ENCODE results near the gene ATP6V0E2.

ATP6V0E2 gene

DNA sequence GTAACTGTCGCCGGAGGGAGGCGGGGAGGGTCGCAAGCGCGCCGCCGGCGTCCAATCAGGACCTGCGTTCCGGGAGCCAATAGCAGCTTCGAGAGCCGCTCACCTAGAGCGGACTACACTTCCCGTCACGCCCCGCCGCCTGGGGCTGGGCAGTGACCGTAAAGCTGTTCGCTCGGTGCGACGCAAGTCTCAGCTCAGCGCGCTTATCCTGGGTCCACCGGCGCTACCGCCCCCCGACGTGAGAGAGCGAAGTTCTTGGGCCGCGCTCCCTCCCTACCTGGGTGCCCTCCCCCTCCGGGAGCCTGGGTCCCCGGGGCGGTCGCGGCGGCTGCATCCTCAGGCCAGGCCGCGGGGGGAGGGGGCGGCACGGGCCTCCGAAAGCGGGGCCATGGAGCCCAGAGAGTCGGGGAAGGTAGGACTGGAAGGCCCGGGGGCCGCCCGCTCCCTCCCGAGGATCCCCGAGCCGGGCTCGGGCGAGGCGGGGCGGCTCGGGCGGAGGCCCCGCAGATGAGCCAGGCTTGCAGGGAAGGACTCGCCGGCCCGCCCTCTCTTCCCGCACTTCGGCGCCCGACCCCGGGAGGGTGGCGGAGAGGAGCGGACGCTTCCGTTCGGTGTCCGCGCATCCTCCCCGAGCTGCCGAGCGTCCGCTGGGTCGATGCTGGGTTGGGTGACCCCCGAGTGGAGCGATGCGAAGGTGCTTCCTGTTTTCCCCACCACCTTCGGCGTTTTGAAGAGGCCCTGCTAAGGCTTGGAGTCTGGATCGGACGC, 35.4 kb upstream of the ATP6V0E2 start, which contains the start of gene ZNF862:
Gene ZNF862 (plus strand): TSS at position 152 of the 768 bp plus-strand sequence. CDS start 237 bp downstream, at position 389.
- peak; percentile 84 to 93 for DNase-seq (ENCODE audit: low read depth in 2 of 2, low spot score in 1 of 2)

DNA sequence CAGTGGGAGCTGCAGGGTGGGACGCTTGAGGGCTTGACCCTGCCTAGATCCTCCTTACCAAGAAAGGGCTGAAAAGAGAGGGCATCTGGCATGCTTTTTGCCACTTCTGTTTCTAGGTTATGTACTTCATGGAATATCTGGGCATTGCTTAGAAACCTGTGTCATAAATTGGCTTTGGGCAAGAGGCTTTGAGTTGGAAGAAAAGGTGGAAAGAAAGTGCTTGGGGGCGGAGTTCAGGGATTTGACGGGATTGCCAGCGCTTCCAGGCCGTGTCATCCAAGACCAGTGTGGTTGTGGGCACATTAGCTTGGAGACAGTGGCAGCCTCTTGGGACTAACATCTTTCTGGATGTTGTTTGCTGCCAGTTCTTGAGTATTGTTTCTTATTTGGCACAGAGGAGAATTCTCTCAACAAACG, 34.8 kb upstream of the ATP6V0E2 start:
- DNase-seq (ENCODE audit: low read depth in 2 of 2, low spot score in 1 of 2) = no peak

DNA sequence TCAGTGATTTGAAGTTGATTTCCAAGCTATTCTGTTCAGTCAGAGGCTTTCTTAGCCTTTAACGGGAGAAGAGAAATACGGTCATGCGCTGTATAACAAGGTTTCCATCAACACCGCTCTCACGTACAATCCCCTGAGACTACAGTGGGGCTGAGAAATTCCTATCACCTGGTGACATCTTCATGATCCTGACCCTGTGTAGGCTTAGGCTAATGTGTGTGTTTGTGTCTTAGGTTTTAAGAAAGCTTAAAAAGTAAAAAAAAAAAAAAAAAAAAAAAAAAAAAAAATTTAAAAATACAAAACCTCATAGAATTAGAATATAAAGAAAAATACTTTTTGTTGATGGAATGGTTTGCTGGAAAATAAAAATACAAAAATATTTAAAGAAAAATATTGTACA, 33.8 kb upstream of the ATP6V0E2 start:
- no peak for DNase-seq (ENCODE audit: low read depth in 2 of 2, low spot score in 1 of 2)

DNA sequence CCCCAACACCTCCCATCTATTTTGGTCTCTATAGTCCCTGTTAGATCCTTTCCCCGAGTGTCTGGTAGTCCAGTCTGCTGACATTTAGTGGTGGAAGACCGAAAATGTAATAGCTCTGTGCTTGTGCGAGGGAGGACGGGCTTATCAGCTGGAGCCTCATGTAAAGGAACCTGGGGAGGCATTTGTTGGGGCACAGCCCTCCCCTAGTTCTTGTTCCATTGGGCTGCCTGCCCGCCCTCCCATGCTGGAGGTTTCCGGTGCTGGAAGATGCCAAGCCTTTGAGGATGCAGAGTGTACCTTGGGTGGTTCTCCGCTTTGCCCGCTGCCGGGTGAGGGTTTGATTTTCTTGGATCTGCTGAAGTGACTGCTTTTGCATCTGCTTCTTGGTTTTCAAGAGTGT, 30.2 kb upstream of the ATP6V0E2 start:
- no peak for DNase-seq (ENCODE audit: low read depth in 2 of 2, low spot score in 1 of 2)

DNA sequence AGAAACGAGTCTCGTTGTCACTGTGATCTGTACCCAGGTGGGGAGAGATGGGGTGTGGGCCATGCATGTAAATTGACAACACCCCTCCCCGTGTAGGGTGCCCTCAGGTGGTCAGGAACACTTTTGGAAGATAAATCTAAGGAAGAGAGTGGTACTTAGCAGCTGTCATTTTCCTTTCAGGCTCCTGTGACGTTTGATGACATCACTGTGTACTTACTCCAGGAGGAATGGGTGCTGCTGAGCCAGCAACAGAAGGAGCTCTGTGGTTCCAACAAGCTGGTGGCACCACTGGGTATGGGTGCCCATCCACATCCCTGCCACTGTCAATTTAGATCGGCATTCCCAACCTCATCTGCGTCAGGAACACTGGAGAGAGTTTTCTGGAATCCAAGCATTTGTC, 29.3 kb upstream of the ATP6V0E2 start:
- no peak for DNase-seq (ENCODE audit: low read depth in 2 of 2, low spot score in 1 of 2)

DNA sequence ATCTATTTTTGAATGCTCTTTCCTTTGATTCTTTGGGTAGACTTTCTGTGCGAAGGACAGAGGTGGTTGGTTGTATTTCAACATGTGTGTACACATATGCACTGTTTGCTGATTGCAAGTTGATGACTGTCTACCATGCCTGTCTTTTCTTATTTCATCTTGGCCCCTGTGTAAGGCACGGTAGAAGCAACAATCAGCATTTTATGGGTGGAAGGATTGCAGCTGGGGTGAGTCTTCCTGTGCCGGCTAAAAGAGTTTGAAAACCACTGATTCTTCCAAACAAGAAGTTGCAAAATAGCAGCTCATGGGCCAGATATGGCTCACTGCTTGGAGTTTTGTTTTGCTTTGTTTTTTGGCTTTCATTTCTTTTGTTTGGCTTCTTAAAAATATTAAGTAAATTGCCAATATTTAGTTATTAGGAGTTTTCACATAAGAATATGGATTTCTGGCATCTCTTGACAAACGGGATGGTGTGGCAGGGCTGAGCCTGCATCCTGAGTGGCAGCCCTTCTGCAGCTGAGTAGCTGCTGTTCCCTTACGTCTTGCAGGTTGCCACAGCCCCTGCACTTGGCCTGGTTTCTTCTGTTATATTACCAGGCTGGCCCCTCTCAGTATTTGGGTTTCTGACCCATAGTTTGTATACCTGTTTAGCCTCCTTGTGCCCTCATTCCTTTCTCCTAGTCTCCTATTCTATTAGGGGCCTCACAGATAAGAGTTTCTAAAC, 28.4 kb upstream of the ATP6V0E2 start:
- DNase-seq (ENCODE audit: low read depth in 2 of 2, low spot score in 1 of 2) = no peak

DNA sequence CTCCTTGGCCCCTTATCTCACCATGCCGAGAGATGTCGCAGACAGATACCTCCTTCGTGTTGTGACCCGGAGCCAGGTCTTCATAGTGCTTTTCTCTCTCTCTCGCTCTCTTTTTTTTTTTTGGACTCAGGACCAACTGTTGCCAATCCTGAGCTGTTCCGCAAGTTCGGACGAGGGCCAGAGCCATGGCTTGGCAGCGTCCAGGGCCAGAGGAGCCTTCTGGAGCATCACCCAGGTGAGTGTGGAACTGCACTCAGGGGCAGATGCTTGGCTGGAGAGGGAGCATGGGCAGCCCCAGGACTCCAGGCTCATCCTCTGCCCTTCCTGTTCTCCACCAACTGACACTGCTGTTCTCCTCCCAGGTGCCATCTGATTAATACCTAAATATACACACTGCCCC, 27.7 kb upstream of the ATP6V0E2 start:
- DNase-seq (ENCODE audit: low read depth in 2 of 2, low spot score in 1 of 2) = no peak

DNA sequence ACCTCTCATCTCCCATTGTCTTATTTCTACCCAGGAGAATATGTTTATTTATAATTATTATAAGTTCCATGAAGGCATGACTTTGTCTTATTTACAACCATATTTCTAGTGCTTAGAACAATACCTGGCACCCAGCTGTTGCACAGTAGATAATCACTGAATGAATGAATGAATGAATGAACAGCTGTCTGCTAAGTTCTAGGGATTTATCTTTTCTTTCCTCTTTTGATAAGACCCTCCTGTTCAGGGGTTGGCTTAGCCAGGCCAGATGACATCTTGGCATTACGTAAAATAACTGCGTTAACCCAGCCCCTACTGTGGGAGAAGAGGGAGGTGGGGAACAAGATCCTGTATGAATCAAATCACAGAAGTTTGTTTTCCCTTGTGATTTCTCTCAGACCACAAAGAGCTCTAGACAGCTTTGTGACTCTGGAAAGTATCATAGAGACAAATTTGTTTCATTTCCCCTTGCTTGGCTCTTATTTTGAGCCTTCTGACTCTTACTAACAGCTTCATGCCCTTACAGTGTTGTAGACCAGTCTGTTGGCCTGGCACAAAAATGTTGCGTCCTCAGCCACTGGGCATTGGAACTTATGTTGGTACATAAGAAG, 27.2 kb upstream of the ATP6V0E2 start:
- no peak for DNase-seq (ENCODE audit: low read depth in 2 of 2, low spot score in 1 of 2)

DNA sequence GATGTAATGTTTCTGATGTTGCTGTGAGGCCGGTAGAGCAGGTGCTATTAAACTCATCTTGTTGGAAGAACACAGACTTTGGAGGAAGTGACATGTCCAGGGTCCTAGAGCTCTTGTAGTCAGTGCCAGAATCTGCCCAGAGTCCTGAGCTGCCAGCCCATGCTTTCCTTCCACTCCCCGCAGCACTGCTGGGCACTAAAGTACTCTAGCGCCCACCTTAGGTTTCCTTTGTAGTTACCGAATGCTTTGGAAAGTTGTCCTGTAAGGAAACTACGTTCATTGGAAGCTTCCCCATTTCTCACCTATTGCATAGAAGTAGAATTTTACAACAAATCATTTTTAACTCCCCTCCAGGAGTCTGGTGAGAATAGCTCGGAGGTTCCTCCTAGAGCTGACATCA, 24.6 kb upstream of the ATP6V0E2 start:
- DNase-seq (ENCODE audit: low read depth in 2 of 2, low spot score in 1 of 2) = no peak

DNA sequence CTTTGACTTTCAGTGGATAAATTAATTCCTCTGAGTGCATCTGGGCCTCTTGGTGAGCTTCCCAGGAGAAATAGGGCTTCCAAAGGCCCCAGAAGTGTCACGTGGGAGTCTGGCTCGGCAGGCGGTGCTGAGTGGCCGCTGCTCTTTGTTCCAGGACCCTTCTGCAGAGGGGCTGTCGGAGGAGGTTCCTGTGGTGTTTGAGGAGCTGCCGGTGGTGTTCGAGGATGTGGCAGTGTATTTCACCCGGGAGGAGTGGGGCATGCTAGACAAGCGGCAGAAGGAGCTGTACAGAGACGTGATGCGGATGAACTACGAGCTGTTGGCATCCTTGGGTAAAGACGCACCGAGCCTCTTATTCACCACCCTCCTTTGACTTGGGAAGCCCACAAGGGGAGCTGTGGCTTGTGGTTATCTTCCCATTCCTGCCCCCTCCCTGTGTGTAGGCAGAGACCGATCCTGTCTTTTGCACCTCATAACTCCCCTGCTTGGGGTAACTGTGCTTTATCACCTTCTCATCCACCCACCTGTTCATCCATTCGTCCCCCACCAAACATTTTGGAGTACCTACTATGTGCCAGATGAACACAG, 23.7 kb upstream of the ATP6V0E2 start:
- no peak for DNase-seq (ENCODE audit: low read depth in 2 of 2, low spot score in 1 of 2)

DNA sequence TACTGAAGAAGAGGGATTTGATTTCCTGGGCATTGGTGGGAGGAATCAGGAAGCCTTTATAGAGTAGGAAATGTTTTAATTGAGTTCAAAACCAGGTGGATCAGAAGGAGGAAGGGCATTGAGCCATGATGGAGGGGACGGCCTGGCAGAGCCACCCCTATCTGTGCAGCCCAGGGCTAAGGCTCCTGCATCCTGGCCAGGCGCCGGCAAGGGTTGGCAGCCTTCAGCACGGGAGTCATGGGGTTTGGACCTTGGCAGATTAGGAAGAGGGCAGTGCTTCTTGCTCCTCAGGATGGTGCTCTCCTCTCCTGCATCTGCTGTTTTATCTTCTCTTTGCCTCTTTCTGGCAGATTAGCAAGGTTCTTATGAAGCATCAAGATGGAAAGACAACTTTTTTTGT, 23.1 kb upstream of the ATP6V0E2 start:
- DNase-seq (ENCODE audit: low read depth in 2 of 2, low spot score in 1 of 2) = no peak

DNA sequence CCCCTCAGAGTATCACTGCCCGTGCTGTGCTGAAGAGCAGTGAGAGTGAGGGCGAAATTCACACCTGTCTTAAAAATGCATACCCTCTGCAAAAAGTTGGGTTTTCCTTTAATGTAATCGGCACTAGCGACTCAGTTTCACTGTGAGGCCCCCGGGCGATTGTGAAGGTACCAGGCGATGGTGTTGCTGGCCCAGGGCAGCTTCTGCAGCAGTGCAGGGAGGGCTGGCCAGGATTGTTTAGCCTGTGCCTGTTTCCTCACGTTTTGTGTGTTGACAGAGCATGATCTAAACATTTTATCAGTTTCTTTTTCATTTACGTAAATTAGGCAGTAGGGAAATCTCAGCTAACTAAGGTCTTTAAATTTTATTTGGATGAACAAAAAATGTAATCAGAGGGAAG, 22.3 kb upstream of the ATP6V0E2 start:
- no peak for DNase-seq (ENCODE audit: low read depth in 2 of 2, low spot score in 1 of 2)

DNA sequence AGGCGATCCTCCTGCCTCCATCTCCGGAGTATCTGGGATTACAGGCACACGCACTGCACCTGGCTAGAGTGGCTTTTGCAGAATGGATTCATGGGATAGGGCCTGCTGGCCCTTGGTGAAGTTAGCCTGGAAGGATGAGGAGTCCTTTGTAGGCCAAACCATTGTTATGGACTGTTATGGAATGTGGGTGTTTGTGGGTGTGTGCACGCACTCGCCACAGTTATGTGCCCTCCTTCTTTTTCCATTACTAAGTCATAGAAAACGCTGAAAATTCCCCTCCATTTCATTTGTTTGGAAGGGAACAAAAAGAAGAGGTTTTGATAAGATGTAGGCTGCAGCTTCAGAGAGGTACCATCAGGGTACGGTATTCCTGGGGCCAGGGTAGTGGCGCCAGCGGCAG, 20.6 kb upstream of the ATP6V0E2 start:
- no peak for DNase-seq (ENCODE audit: low read depth in 2 of 2, low spot score in 1 of 2)

DNA sequence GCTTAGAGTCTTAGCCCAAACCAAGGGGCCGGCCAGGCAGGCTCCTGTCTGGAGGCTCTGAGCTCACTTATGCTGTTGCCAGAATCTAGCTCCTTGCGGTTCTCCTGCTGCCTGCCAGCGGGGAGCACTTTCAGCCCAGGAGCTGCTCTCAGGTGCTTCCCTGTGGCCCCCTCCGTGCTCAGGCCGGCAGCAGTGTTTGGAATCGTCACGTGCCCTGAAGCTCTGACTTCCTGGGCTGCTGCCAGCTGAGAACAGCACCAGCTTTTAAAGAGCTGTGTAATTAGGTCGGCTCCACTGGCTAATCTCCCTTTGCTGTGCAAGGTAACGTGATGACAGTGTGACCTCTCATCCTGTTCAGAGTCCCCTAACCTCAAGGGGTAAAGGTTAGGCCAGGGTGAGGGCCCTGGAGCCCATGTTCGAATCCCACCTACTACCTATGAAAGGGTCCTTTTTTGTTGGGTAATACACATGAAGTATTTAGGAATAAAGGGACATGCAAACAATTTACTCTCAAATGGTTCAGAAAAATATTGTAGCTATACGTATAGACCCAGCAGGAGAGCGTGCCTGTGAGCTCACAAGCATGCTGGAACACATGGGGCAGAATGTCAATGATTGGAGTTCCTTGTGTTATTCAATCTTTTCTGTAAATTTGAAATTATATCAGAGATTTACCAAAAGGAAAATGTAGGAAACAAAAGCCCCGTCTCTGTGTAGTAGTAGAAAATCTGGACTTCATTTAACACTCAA, 19.0 kb upstream of the ATP6V0E2 start:
- no peak for DNase-seq (ENCODE audit: low read depth in 2 of 2, low spot score in 1 of 2)

DNA sequence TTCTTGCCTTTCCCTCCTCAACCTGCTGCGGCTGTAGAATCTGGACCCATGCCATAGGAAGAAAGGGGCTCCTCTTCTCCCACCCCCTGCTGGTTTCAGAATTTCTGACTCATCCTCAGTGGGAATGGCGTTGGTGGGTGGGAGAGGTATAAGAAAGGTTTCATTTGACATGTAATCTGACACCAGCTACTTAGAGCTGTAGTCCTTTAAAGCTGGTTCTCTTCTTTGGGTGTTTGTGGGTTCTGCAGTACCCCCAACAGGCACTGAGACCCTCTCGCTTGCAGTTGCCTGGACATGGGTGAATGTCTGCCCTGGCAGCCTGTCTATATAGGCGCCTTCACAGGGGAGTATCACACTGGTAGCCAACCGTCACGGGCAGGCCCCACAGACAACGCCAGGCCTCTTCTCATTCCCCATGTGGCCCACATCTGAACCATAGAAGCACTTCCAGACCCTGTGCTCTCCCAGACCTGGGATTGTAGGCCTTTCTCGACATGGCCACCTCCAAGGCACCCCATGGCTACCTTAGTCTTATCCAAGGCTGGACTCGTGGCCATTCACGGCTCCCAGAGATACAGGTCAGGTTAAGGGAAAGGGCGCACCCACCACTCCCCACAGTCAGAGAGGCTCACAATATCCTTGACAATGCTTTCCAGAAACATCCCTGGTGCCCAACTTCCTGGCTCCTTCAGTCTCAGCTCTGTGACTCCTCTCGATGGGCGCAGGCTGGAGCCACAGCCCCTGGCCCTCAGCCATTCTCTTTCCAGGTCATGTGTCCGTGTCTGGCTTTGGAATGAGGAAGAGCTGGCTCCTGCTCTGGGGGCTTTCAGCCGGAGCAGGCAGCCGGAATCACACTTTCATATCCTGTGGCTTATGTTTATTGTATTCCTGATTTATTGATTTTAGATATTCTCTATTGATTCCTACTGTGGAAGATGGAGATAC, 18.1 kb upstream of the ATP6V0E2 start:
- no peak for DNase-seq (ENCODE audit: low read depth in 2 of 2, low spot score in 1 of 2)

DNA sequence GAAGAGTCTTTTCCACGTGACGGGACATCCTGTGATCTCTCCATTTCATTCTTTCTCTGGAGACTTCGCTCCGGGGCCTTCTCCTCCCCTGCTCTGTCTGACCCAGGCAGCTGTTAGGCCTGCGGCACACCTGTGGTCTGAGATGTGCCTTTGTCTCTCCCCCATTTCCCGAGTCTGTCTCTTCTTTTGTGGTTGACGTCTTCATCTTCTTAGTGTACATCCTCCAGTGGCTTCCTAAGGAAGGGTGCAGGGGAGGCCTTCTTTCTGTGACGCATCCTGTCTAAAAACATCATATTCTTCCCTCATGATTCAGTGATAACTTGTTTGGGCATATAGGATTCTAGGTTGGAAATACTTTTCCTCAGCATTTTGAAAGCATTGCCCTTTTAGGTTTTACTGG, 17.2 kb upstream of the ATP6V0E2 start:
- no peak for DNase-seq (ENCODE audit: low read depth in 2 of 2, low spot score in 1 of 2)

DNA sequence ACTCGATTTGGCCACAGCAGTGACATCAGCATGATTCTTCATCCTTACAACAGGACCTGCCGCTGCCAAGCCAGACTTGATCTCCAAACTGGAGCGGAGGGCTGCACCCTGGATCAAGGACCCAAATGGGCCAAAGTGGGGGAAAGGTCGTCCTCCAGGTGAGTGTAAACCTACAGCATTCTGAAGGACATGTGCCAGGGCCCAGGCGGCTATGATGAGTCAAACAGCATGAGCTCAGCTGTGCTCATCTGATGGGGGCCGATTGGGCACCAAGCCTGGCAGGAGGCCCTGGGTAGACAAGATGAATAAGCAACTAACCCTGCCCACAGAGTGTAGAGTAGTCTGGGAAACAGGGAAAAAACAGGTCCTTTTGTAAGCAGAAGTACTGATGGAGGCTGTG, 14.4 kb upstream of the ATP6V0E2 start:
- DNase-seq (ENCODE audit: low read depth in 2 of 2, low spot score in 1 of 2) = no peak

DNA sequence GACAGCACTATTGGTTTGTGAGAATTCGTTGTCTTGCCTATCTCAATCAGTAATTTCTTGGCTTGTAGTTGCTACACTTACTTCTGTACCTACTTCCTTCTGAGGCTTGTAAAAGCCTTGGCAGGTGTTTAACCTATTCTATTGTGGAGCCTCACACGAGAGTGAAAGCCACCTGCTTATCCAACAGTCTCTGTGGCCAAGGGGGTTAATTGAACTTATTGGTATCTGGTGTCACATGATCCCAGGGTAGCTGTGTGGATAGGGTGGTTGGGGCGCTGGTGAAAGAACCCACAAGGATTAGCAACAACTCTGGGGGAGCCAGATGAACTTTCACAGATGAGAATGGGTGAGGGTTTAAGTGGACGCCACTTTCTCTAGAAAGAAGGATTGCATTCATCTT, 13.9 kb upstream of the ATP6V0E2 start:
- no peak for DNase-seq (ENCODE audit: low read depth in 2 of 2, low spot score in 1 of 2)

DNA sequence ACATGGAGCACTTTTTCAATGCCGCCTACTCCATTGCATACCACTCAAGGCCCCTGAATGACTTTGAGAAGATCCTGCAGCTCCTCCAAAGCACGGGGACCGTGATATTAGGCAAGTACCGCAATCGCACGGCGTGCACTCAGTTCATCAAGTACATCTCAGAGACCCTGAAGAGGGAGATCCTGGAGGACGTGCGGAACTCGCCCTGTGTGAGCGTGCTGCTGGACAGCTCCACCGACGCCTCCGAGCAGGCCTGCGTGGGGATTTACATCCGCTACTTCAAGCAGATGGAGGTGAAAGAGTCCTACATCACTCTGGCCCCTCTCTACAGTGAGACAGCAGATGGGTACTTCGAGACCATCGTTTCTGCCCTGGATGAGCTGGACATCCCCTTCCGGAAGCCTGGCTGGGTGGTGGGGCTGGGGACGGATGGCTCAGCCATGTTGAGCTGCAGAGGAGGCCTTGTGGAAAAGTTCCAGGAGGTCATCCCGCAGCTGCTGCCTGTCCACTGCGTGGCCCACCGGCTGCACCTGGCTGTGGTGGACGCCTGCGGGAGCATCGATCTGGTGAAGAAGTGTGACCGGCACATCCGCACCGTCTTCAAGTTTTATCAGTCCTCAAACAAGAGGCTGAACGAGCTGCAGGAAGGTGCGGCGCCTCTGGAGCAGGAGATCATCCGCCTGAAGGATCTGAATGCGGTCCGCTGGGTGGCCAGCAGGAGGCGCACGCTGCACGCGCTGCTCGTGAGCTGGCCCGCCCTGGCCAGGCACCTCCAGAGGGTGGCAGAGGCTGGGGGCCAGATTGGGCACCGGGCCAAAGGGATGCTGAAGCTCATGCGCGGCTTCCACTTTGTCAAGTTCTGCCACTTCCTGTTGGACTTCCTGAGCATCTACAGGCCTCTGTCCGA, 12.7 kb upstream of the ATP6V0E2 start:
- no peak for DNase-seq (ENCODE audit: low read depth in 2 of 2, low spot score in 1 of 2)

Measured in stimulated activated CD8-positive, alpha-beta memory T cell treated with anti-CD3 and anti-CD28 coated beads, Interleukin-4, amount 100 ng/mL, for 4 hours (primary cell).